ENCODE data around the gene ODAM.
"Not testable (repeated sequence)": the region's sequence is repeated elsewhere in the genome, so short reads cannot be mapped to it uniquely, and the experiment has no call there.

DNA sequence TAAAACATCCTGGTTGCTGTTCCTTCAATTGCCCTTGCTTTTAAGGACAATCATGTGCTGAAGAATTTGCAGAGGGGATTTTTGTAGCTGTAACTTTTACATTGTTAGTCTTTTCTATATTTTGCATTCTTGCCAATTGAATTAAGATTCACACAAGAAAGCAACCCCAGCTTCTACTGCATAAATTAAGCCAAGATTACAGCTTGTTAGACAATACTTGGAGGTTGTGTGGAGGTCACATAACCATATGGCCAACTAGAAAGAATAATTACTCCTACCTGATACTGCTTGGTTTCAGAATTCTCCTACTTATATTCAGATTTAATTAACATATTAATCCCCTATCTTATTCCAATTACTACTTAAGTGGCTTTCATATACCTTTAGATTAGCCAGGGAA is 26.3 kb downstream of the ODAM start:
- not testable (repeated sequence) for TF ChIP-seq POLR2A, EP300, POLR2AphosphoS5 (IDR thresholded peaks at IDR 0.05)
- TF ChIP-seq, protein P1, sequence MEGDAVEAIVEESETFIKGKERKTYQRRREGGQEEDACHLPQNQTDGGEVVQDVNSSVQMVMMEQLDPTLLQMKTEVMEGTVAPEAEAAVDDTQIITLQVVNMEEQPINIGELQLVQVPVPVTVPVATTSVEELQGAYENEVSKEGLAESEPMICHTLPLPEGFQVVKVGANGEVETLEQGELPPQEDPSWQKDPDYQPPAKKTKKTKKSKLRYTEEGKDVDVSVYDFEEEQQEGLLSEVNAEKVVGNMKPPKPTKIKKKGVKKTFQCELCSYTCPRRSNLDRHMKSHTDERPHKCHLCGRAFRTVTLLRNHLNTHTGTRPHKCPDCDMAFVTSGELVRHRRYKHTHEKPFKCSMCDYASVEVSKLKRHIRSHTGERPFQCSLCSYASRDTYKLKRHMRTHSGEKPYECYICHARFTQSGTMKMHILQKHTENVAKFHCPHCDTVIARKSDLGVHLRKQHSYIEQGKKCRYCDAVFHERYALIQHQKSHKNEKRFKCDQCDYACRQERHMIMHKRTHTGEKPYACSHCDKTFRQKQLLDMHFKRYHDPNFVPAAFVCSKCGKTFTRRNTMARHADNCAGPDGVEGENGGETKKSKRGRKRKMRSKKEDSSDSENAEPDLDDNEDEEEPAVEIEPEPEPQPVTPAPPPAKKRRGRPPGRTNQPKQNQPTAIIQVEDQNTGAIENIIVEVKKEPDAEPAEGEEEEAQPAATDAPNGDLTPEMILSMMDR (IDR thresholded peaks at IDR 0.05): not testable (repeated sequence)
